ENCODE measurements around the gene POLR2A. TPM values are rescaled to one million over a fixed set of nuclear protein-coding genes. Genes with fewer than 3 reads are reported as not detected.

Gene POLR2A
- total and polyA plus RNA-seq, 2 of the 13 experiments (the other 11 are each of a cell fraction or from before 2014, with no cell fraction given): 17.8 to 18.3 TPM

GRCh38 chr17:7478276-7479212 is 5.6 kb upstream of the POLR2A start (continued):
- peak; percentile 52; the same call in 1 of the 2 replicates for TF ChIP-seq ZNF687 (CRISPR knock-in tag; IDR thresholded peaks at IDR 0.05)
- TF ChIP-seq ZC3H13 (CRISPR knock-in tag; IDR thresholded peaks at IDR 0.05): peak; percentile 54; the same call in 1 of the 2 replicates
- peak; percentile 82 for TF ChIP-seq ZNF281 (CRISPR knock-in tag; IDR thresholded peaks at IDR 0.05; ENCODE audit: borderline replicate concordance)
- no peak; the same call in 1 of the 2 replicates for TF ChIP-seq KDM2A (CRISPR knock-in tag; IDR thresholded peaks at IDR 0.05; ENCODE audit: borderline replicate concordance, low read depth)
- no peak for TF ChIP-seq ZNF660 (CRISPR knock-in tag; IDR thresholded peaks at IDR 0.05; ENCODE audit: borderline replicate concordance, low read depth)
- TF ChIP-seq AHDC1 (CRISPR knock-in tag; IDR thresholded peaks at IDR 0.05; ENCODE audit: borderline replicate concordance): no peak
- TF ChIP-seq SIN3B (IDR thresholded peaks at IDR 0.05; ENCODE audit: low read length): no peak
- TF ChIP-seq ZNF576 (CRISPR knock-in tag; IDR thresholded peaks at IDR 0.05): no peak
- no peak for TF ChIP-seq ZBTB44 (CRISPR knock-in tag; IDR thresholded peaks at IDR 0.05)

Measured in HepG2 (cell line).